Effector memory CD8-positive, alpha-beta T cell (primary cell): ENCODE data around the gene BACE2.
"Not testable (repeated sequence)": the region's sequence is repeated elsewhere in the genome, so short reads cannot be mapped to it uniquely, and the experiment has no call there.

Experiments used
- ATAC-seq: fragments of 150-1000 bp; cut with Tn5 transposase; replicated peaks from 2 replicates; pipeline ENCODE4 v1.10.0; 2021; ENCODE audit warnings: mild to moderate bottlenecking, moderate library complexity
- DNase-seq, 3 experiments: peaks; one replicate each; pipeline ENCODE4 v3.0.0; 2021
- H3K27ac Mint-ChIP-seq, 2 donors: one replicate each; pipeline ENCODE4 v1.8.0; 2022; ENCODE audit warnings: mild to moderate bottlenecking in 2 of 2, mixed read lengths in 2 of 2, moderate library complexity in 2 of 2
- H3K27me3 Mint-ChIP-seq, 2 donors: one replicate each; pipeline ENCODE4 v1.8.0; 2022; ENCODE audit warnings: mixed read lengths in 2 of 2
- H3K36me3 Mint-ChIP-seq: one replicate; pipeline ENCODE4 v1.8.0; 2022; ENCODE audit warnings: mild to moderate bottlenecking, moderate library complexity, mixed read lengths; ENCODE audit not compliant: insufficient read depth
- H3K4me1 Mint-ChIP-seq, 2 donors: one replicate each; pipeline ENCODE4 v1.8.0; 2022; ENCODE audit warnings: low read depth in 2 of 2, mixed read lengths in 2 of 2
- H3K4me3 Mint-ChIP-seq, 2 donors: one replicate each; pipeline ENCODE4 v1.8.0; 2022; ENCODE audit warnings: mild to moderate bottlenecking in 2 of 2, mixed read lengths in 2 of 2, moderate library complexity in 2 of 2
- H3K9me3 Mint-ChIP-seq, 2 donors: one replicate each; pipeline ENCODE4 v1.8.0; 2022; ENCODE audit warnings: mixed read lengths in 2 of 2

Gene BACE2

GRCh38 chr21:41232013-41232412, 64.1 kb downstream of the BACE2 start:
- ATAC-seq, result no peak
- Mint-ChIP-seq H3K4me3 (no peak overlapping the region), H3K27me3 (peaks cover 21 to 67% of the 10 kb centered on the region in 2 donors)

GRCh38 chr21:41233916-41234315, 66.0 kb downstream of the BACE2 start:
- peaks cover 21 to 49% of the 10 kb centered on the region in 2 donors for H3K27me3 Mint-ChIP-seq
- H3K27ac Mint-ChIP-seq, result no peak overlapping the region
- no peaks in the 10 kb centered on the region for H3K4me1 Mint-ChIP-seq
- H3K36me3 Mint-ChIP-seq, result no peaks in the 10 kb centered on the region
- H3K4me3 Mint-ChIP-seq, result no peak overlapping the region
- no peak for DNase-seq
- no peaks in the 10 kb centered on the region for H3K9me3 Mint-ChIP-seq
- ATAC-seq, result no peak

More at GRCh38 chr21:41232013-41232412, 64.1 kb downstream of the BACE2 start:
- no peaks in the 10 kb centered on the region for H3K4me1 Mint-ChIP-seq
- no peaks in the 10 kb centered on the region for H3K36me3 Mint-ChIP-seq
- peaks cover 0 to 7% of the 10 kb centered on the region in 2 donors for H3K9me3 Mint-ChIP-seq
- no peak for DNase-seq
- H3K27ac Mint-ChIP-seq, result no peak overlapping the region

GRCh38 chr21:41234569-41234968, 66.6 kb downstream of the BACE2 start:
- Mint-ChIP-seq H3K27me3 (peaks cover 21 to 44% of the 10 kb centered on the region in 2 donors), H3K4me1 (no peaks in the 10 kb centered on the region), H3K27ac (no peak overlapping the region), H3K9me3 (no peaks in the 10 kb centered on the region), H3K4me3 (no peak overlapping the region), H3K36me3 (no peaks in the 10 kb centered on the region)
- ATAC-seq (no peak), DNase-seq (no peak)

DNA sequence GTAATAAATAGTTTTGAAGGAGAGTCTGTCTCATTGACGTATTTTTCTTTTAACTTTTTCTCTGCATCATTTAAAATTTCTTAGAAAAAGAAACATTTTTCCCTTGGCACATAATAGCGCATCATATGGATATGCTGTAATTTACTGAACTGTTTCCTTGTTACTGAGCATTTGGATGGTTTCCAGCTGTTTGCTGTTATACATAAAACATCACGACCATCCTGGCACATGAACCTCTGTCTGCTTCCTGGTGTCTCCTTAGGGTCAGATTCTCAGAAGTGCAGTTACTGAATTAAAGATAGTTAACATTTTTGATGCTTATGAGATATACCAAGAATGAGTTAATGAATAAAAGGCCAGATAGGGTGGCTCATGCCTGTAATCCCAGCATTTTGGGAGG, 67.2 kb downstream of the BACE2 start:
- Mint-ChIP-seq H3K36me3 (no peaks in the 10 kb centered on the region), H3K9me3 (no peaks in the 10 kb centered on the region), H3K4me3 (no peak overlapping the region), H3K27ac (no peak overlapping the region), H3K4me1 (peaks cover 0 to 1% of the 10 kb centered on the region in 2 donors), H3K27me3 (peaks cover 21 to 47% of the 10 kb centered on the region in 2 donors)
- no peak for ATAC-seq
- DNase-seq, result no peak

- H3K27me3 Mint-ChIP-seq, result peaks cover 21 to 51% of the 10 kb centered on the region in 2 donors
- no peak overlapping the region for H3K4me3 Mint-ChIP-seq
- peaks cover 0 to 1% of the 10 kb centered on the region in 2 donors for H3K4me1 Mint-ChIP-seq
- H3K9me3 Mint-ChIP-seq, result no peaks in the 10 kb centered on the region
- H3K27ac Mint-ChIP-seq, result no peak overlapping the region
- DNase-seq (no peak), ATAC-seq (no peak)
- no peaks in the 10 kb centered on the region for H3K36me3 Mint-ChIP-seq
These were observed 68.5 kb downstream of the BACE2 start for GRCh38 chr21:41236352-41236973.

DNA sequence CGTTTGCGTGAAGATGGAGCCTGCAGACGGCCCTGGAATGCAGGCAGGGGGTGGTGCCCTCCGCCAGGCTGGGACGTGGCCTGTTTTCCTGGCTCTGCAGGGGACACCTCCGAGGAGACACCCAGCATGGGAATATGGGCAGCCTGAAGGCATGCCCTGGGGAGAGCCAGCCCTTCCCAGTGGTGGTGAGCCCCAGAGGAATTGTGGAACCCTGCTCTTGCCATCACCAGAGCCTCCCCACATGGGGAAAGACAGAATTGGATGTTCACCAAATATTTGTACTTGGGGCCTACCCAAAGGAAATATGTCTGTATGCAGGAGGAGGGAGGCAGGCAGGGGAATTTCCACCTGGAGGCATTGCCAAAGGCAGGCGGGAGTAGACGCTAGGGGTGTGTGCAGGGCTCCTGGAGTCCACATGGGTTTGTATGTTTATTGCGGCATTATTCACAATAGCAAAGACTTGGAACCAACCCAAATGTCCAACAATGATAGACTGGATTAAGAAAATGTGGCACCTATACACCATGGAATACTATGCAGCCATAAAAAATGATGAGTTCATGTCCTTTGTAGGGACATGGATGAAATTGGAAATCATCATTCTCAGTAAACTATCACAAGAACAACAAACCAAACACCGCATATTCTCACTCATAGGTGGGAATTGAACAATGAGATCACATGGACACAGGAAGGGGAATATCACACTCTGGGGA, 70.3 kb downstream of the BACE2 start:
- H3K4me3 Mint-ChIP-seq, H3K9me3 Mint-ChIP-seq, H3K27ac Mint-ChIP-seq, H3K4me1 Mint-ChIP-seq, ATAC-seq, H3K36me3 Mint-ChIP-seq, DNase-seq: not testable (repeated sequence)
- peaks cover 21 to 50% of the 10 kb centered on the region in 2 donors for H3K27me3 Mint-ChIP-seq

- H3K9me3 Mint-ChIP-seq, result no peaks in the 10 kb centered on the region
- no peak overlapping the region for H3K4me3 Mint-ChIP-seq
- no peak overlapping the region for H3K27ac Mint-ChIP-seq
- ATAC-seq (no peak), DNase-seq (no peak)
- peaks cover 9 to 53% of the 10 kb centered on the region in 2 donors for H3K27me3 Mint-ChIP-seq
- H3K36me3 Mint-ChIP-seq, result no peaks in the 10 kb centered on the region
- peaks cover 0 to 1% of the 10 kb centered on the region in 2 donors for H3K4me1 Mint-ChIP-seq
These were observed 72.1 kb downstream of the BACE2 start for GRCh38 chr21:41240040-41240439.

- no peak for ATAC-seq
- H3K27ac Mint-ChIP-seq, result no peak overlapping the region
These were observed 73.4 kb downstream of the BACE2 start for GRCh38 chr21:41241341-41241740.

GRCh38 chr21:41242238-41242829, 74.4 kb downstream of the BACE2 start:
- peaks cover 0 to 1% of the 10 kb centered on the region in 2 donors for H3K4me1 Mint-ChIP-seq
- no peak overlapping the region for H3K27ac Mint-ChIP-seq
- peaks cover 0 to 51% of the 10 kb centered on the region in 2 donors for H3K27me3 Mint-ChIP-seq
- ATAC-seq, result no peak
- DNase-seq, result no peak
- H3K36me3 Mint-ChIP-seq, result no peaks in the 10 kb centered on the region
- H3K4me3 Mint-ChIP-seq, result no peak overlapping the region
- H3K9me3 Mint-ChIP-seq, result no peaks in the 10 kb centered on the region

More at GRCh38 chr21:41241341-41241740, 73.4 kb downstream of the BACE2 start:
- no peak for DNase-seq
- H3K27me3 Mint-ChIP-seq, result peaks cover 2 to 49% of the 10 kb centered on the region in 2 donors
- no peaks in the 10 kb centered on the region for H3K9me3 Mint-ChIP-seq
- no peaks in the 10 kb centered on the region for H3K36me3 Mint-ChIP-seq
- peaks cover 0 to 1% of the 10 kb centered on the region in 2 donors for H3K4me1 Mint-ChIP-seq
- H3K4me3 Mint-ChIP-seq, result no peak overlapping the region

- H3K36me3 Mint-ChIP-seq, result no peaks in the 10 kb centered on the region
- no peak for ATAC-seq
- H3K4me3 Mint-ChIP-seq, result no peak overlapping the region
- peaks cover 0 to 54% of the 10 kb centered on the region in 2 donors for H3K27me3 Mint-ChIP-seq
- H3K4me1 Mint-ChIP-seq, result peaks cover 0 to 1% of the 10 kb centered on the region in 2 donors
- DNase-seq, result no peak
- no peak overlapping the region for H3K27ac Mint-ChIP-seq
- H3K9me3 Mint-ChIP-seq, result no peaks in the 10 kb centered on the region
These were observed 75.1 kb downstream of the BACE2 start for GRCh38 chr21:41243107-41243506.

DNA sequence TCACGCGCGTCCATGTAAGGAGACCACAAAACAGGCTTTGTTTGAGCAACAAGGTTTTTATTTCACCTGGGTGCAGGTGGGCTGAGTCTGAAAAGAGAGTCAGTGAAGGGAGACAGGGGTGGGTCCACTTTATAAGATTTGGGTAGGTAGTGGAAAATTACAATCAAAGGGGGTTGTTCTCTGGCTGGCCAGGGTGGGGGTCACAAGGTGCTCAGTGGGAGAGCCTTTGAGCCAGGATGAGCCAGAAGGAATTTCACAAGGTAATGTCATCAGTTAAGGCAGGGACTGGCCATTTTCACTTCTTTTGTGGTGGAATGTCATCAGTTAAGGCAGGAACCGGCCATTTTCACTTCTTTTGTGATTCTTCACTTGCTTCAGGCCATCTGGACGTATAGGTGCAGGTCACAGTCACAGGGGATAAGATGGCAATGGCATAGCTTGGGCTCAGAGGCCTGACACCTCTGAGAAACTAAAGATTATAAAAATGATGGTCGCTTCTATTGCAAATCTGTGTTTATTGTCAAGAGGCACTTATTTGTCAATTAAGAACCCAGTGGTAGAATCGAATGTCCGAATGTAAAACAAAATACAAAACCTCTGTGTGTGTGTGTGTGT, 76.4 kb downstream of the BACE2 start:
- H3K4me3 Mint-ChIP-seq, DNase-seq, H3K36me3 Mint-ChIP-seq, ATAC-seq, H3K9me3 Mint-ChIP-seq, H3K27ac Mint-ChIP-seq, H3K4me1 Mint-ChIP-seq: not testable (repeated sequence)
- H3K27me3 Mint-ChIP-seq, result peaks cover 6 to 61% of the 10 kb centered on the region in 2 donors

DNA sequence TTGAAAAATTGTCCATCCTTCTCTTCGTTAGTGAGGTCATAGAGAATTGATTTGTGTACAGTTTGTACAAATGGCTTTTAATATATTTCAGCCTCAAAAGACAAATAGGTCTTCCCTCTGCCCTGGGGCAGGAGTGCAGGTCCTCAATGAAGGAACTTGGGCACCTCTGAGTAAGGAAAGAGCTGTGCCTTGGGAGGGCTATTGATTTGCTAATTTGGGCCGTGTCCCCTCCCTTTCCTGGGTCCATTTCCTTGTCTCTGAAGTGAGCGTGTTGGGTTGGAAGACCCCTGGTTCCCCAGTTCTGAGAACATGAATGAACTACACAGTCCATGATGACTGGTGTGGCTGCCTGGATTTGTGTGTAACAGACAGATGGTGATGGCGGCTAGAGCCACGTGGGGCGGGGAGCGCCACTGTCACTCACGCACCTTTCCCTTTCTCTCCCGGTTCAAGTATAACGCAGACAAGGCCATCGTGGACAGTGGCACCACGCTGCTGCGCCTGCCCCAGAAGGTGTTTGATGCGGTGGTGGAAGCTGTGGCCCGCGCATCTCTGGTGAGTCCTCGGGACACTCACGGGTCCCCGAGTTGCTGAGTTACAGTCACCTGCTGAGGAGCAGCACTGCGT, 77.7 kb downstream of the BACE2 start:
- Mint-ChIP-seq H3K9me3 (no peaks in the 10 kb centered on the region), H3K4me1 (no peaks in the 10 kb centered on the region), H3K36me3 (no peaks in the 10 kb centered on the region), H3K4me3 (no peak overlapping the region), H3K27me3 (peaks cover 6 to 65% of the 10 kb centered on the region in 2 donors), H3K27ac (no peak overlapping the region)
- ATAC-seq, result no peak
- no peak for DNase-seq

DNA sequence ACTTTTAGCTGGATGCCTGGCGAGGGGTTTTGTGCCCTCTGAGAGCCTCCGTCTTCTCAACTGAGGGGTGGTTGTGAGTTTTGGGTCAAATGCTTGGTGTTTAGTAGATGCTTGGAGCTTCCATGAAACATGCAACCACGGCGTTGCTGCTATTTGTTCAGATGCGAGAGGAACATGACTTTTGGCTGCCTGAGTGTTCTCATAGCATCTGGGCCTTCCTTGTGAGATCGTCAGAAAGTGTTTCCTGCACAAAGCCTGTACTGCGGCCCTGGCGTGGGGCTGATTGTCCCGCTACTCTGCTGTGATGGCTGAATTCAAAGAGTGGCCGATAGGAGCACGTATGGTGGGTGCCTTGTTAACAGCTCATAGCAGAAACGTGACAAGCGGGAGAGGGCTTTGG, 78.8 kb downstream of the BACE2 start:
- Mint-ChIP-seq H3K27me3 (peaks cover 8 to 71% of the 10 kb centered on the region in 2 donors), H3K4me3 (no peak overlapping the region), H3K27ac (no peak overlapping the region), H3K36me3 (no peaks in the 10 kb centered on the region), H3K4me1 (no peaks in the 10 kb centered on the region), H3K9me3 (no peaks in the 10 kb centered on the region)
- DNase-seq (no peak), ATAC-seq (no peak)
